Prostate gland (tissue), 2 donors: ENCODE data around the gene TMPO. TPM values are rescaled to one million over a fixed set of nuclear protein-coding genes. Genes with fewer than 3 reads are reported as not detected.

Experiments used
- DNase-seq: peaks from one replicate; pipeline ENCODE4 v3.0.0-alpha.2; 2019; ENCODE audit warnings: low spot score
- H3K27ac ChIP-seq, 2 donors: fragments of 200-600 bp; sonication (generic); 2 replicates each; pipeline ENCODE4 v1.5.1; 2017 to 2019
- H3K27me3 ChIP-seq: fragments of 200-600 bp; sonication (generic); replicated peaks from 2 replicates; pipeline ENCODE4 v1.5.1; 2019; ENCODE audit not compliant: insufficient read depth
- H3K36me3 ChIP-seq, 2 donors: fragments of 200-600 bp; sonication (generic); 1 replicate in 1 of 2; 2 replicates in 1 of 2; pipeline versions ENCODE4 v1.5.1 to v1.8.1; 2017 to 2019
- H3K4me1 ChIP-seq: fragments of 200-600 bp; sonication (generic); replicated peaks from 2 replicates; pipeline ENCODE4 v1.5.1; 2019
- H3K4me3 ChIP-seq, 2 donors: fragments of 200-600 bp; sonication (generic); 2 replicates each; pipeline ENCODE4 v1.5.1; 2017 to 2019
- H3K9me3 ChIP-seq: fragments of 200-600 bp; sonication (generic); 2 replicates; pipeline ENCODE4 v1.5.1; 2017
- CTCF ChIP-seq, 4 experiments: fragments of 200-600 bp in 2 of 4; fragments of 450-650 bp in 2 of 4; sonication (generic) in 2 of 4; IDR thresholded peaks; 1 replicate in 3 of 4; 2 replicates in 1 of 4; pipeline ENCODE4 v1.5.1; 2016 to 2019; ENCODE audit warnings: antibody characterized with exemption in 4 of 4, mild to moderate bottlenecking in 2 of 4, moderate library complexity in 2 of 4
- POLR2A ChIP-seq: fragments of 450-650 bp; IDR thresholded peaks from one replicate; pipeline ENCODE4 v1.6.1; 2016; ENCODE audit warnings: antibody characterized with exemption, mild to moderate bottlenecking
- POLR2AphosphoS5 ChIP-seq: sonication (generic); formaldehyde crosslinking; IDR thresholded peaks from one replicate; pipeline ENCODE4 v1.6.1; 2017; ENCODE audit warnings: antibody characterized with exemption
- WGBS: methylation state at CpG from one replicate; pipeline ENCODE4 v1.1.5; 2018; 5-methylcytosine and 5-hydroxymethylcytosine counted together
- intact Hi-C: fragments of 100-400 bp; cut with DNase I; formaldehyde crosslinking; loops from one replicate; pipeline ENCODE4 v1.14.2; 2022
- total RNA-seq, 2 donors: library from RNA; depleted of rRNA; stranded (reverse); fragments of >200 nt; gene quantifications; one replicate each; pipeline ENCODE4 v1.1.0, GENCODE V29; 2016

TMPO gene
- total RNA-seq, 2 donors from 2014 or later = 47.7 to 79.6 TPM

- peak overlapping the region; percentile 96 to 98 for H3K27ac ChIP-seq
- no peaks in the 10 kb centered on the region for H3K36me3 ChIP-seq
- TF ChIP-seq POLR2A (no peak), POLR2AphosphoS5 (no peak), CTCF (IDR thresholded peaks at IDR 0.05) (no peak)
- no peaks in the 10 kb centered on the region for H3K4me1 ChIP-seq
- intact Hi-C loops = loop anchor here (2.0 kb wide), 2 partner anchors 23 to 89 kb away; no protein-coding TSS in a partner anchor
- H3K4me3 ChIP-seq = no peak overlapping the region
- H3K9me3 ChIP-seq = no peaks in the 10 kb centered on the region
- 67% methylated on average over 8 of the region's 8 CpGs for WGBS
- DNase-seq = no peak
- H3K27me3 ChIP-seq = no peaks in the 10 kb centered on the region
Measured at GRCh38 chr12:98513379-98514322, 1.7 kb upstream of the TMPO start.

- no peaks in the 10 kb centered on the region for H3K9me3 ChIP-seq
- H3K36me3 ChIP-seq = no peaks in the 10 kb centered on the region
- H3K4me3 ChIP-seq = peak overlapping the region; percentile 94 to 97
- no peak for DNase-seq
- intact Hi-C loops = loop anchor here (1.0 to 2.0 kb wide), 3 partner anchors 12 to 90 kb away; no protein-coding TSS in a partner anchor
- H3K4me1 ChIP-seq = no peaks in the 10 kb centered on the region
- 0% methylated on average over 11 of the region's 11 CpGs for WGBS
- TF ChIP-seq CTCF (IDR thresholded peaks at IDR 0.05) (no peak), POLR2A (no peak), POLR2AphosphoS5 (no peak)
- no peaks in the 10 kb centered on the region for H3K27me3 ChIP-seq
- H3K27ac ChIP-seq = peak overlapping the region; percentile 96 to 98
Measured at GRCh38 chr12:98514982-98515286, 456 bp upstream of the TMPO start.

GRCh38 chr12:98516111-98516873 is 902 bp downstream of the TMPO start:
- intact Hi-C loops = no loop called here
- TF ChIP-seq CTCF (IDR thresholded peaks at IDR 0.05) (peak; percentile 19 to 73 (median 68)), POLR2AphosphoS5 (peak; percentile 51), POLR2A (no peak)
- H3K27ac ChIP-seq = peak overlapping the region; percentile 96 to 98
- no peaks in the 10 kb centered on the region for H3K27me3 ChIP-seq
- no peaks in the 10 kb centered on the region for H3K4me1 ChIP-seq
- no peaks in the 10 kb centered on the region for H3K36me3 ChIP-seq
- H3K4me3 ChIP-seq = peak overlapping the region; percentile 94 to 97
- 1% methylated on average over 58 of the region's 64 CpGs for WGBS
- no peaks in the 10 kb centered on the region for H3K9me3 ChIP-seq
- DNase-seq = peak; percentile 80

GRCh38 chr12:98519257-98519907 is 4.0 kb downstream of the TMPO start:
- TF ChIP-seq POLR2A = no peak
- TF ChIP-seq POLR2AphosphoS5 = no peak
- no peak for TF ChIP-seq CTCF (IDR thresholded peaks at IDR 0.05)
- Histone ChIP-seq H3K27me3 (no peaks in the 10 kb centered on the region), H3K36me3 (no peaks in the 10 kb centered on the region), H3K27ac (no peak overlapping the region), H3K9me3 (no peaks in the 10 kb centered on the region), H3K4me3 (no peak overlapping the region), H3K4me1 (no peaks in the 10 kb centered on the region)
- intact Hi-C loops = no loop called here
- WGBS = 86% methylated on average over 13 of the region's 13 CpGs
- DNase-seq = no peak
